Spleen (tissue), 7 donors: ENCODE results near the gene CACNA2D1.

Experiments
- POLR2AphosphoS5 ChIP-seq, 3 donors: sonication (generic); formaldehyde crosslinking; IDR thresholded peaks; one replicate each; pipeline ENCODE4 v1.5.1; 2017; ENCODE audit warnings: antibody characterized with exemption in 3 of 3
- TF ChIP-seq, protein P1 (sequence below), 11 experiments: fragments of 200-600 bp in 7 of 11; fragments of 450-650 bp in 4 of 11; sonication (generic) in 4 of 11; IDR thresholded peaks in 8 of 11; conservative IDR thresholded peaks in 3 of 11; 1 replicate in 7 of 11; 2 replicates in 4 of 11; pipeline versions ENCODE4 v1.4.0 to v1.8.0; 2016 to 2021; ENCODE audit warnings: antibody characterized with exemption in 11 of 11, inconsistent platforms in 4 of 11, mild to moderate bottlenecking in 1 of 11
- donor health status: DM: no; HTN: no; CAD: no; lungs with moderate emphysema.
- donor health status: DM: no; HTN: no; CAD: no.
- donor health status: DM: no; HTN: no; CAD: no.

DNA sequence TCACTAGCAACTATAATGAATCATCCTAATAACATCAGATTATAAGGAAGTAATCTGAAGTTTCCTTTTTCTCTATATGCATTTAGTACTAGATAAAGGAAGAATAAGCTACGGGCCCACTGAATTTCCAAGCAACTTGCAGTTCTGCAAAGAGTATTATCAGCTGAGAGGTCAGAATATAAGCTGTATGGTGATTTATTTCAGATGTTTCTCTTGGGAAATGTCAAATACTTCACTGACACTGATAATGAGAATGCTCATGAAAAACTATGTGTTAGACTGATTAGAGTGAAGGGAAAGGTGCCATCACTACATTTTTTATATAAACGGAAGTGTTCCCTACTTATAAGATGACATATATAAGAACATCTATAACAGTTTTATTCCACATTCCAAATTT, 422.5 kb downstream of the CACNA2D1 start:
- TF ChIP-seq, protein P1, sequence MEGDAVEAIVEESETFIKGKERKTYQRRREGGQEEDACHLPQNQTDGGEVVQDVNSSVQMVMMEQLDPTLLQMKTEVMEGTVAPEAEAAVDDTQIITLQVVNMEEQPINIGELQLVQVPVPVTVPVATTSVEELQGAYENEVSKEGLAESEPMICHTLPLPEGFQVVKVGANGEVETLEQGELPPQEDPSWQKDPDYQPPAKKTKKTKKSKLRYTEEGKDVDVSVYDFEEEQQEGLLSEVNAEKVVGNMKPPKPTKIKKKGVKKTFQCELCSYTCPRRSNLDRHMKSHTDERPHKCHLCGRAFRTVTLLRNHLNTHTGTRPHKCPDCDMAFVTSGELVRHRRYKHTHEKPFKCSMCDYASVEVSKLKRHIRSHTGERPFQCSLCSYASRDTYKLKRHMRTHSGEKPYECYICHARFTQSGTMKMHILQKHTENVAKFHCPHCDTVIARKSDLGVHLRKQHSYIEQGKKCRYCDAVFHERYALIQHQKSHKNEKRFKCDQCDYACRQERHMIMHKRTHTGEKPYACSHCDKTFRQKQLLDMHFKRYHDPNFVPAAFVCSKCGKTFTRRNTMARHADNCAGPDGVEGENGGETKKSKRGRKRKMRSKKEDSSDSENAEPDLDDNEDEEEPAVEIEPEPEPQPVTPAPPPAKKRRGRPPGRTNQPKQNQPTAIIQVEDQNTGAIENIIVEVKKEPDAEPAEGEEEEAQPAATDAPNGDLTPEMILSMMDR (IDR thresholded peaks at IDR 0.05 in 8 of 11, conservative IDR thresholded peaks at IDR 0.05 in 3 of 11) = no peak
- no peak for TF ChIP-seq POLR2AphosphoS5 (IDR thresholded peaks at IDR 0.05)
